OCI-LY3 (cell line): ENCODE results near the gene GUCA2B.

Experiments used
- EZH2phosphoT487 ChIP-seq: fragments of 200-600 bp; shearing (Covaris generic); IDR thresholded peaks from 2 replicates; pipeline ENCODE4 v1.6.1; 2018; ENCODE audit warnings: antibody characterized with exemption, mixed run types, low read depth
- TF ChIP-seq, protein P1 (sequence below): fragments of 200-600, 300-600 bp; sonication (generic); IDR thresholded peaks from 2 replicates; pipeline ENCODE4 v1.5.1; 2014; ENCODE audit warnings: antibody characterized with exemption, low read length, low read depth

DNA sequence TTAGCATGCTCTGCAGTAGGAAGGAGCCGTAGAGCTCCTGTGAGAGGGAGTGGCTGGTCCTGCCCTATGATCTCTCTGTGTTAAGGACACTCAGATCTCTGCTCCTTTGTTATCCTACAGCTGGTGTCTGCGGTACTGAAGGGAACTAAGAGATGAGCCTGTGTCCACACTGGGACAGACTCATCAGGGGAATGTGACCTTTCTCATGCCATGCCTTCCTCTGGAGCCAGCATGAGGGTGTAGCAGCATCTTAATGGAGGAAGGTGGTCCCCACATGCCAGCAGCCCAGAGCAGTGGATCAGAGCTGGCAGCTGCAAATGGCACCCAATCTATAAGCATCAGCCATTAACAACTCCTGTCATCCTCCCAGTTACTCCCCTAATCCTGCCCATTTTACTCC, 24.7 kb upstream of the GUCA2B start:
- no peak for TF ChIP-seq EZH2phosphoT487
- TF ChIP-seq, protein P1, sequence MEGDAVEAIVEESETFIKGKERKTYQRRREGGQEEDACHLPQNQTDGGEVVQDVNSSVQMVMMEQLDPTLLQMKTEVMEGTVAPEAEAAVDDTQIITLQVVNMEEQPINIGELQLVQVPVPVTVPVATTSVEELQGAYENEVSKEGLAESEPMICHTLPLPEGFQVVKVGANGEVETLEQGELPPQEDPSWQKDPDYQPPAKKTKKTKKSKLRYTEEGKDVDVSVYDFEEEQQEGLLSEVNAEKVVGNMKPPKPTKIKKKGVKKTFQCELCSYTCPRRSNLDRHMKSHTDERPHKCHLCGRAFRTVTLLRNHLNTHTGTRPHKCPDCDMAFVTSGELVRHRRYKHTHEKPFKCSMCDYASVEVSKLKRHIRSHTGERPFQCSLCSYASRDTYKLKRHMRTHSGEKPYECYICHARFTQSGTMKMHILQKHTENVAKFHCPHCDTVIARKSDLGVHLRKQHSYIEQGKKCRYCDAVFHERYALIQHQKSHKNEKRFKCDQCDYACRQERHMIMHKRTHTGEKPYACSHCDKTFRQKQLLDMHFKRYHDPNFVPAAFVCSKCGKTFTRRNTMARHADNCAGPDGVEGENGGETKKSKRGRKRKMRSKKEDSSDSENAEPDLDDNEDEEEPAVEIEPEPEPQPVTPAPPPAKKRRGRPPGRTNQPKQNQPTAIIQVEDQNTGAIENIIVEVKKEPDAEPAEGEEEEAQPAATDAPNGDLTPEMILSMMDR: no peak
